NCI-H460 (cell line): ENCODE measurements around the gene STIM1. TPM values are rescaled to one million over a fixed set of nuclear protein-coding genes. Genes with fewer than 3 reads are reported as not detected.
A peak's percentile ranks its signal among the peaks of the same experiment; 100 is the strongest.

Experiments used
- DNase-seq: peaks from one replicate; pipeline ENCODE4 v3.0.0-alpha.2; 2016; ENCODE audit warnings: low read depth; ENCODE audit errors: extremely low read depth
- total RNA-seq: library from RNA; depleted of rRNA; stranded (reverse); fragments of >200 nt; shearing (Covaris generic); gene quantifications from 2 replicates; pipeline ENCODE4 v1.2.3, GENCODE V29; 2014

Gene STIM1
- total RNA-seq, 1 experiment from 2014 or later, result 11.4 TPM

GRCh38 chr11:3906166-3906565 is 50.7 kb downstream of the STIM1 start:
- no peak for DNase-seq

GRCh38 chr11:3907590-3907989 is 52.1 kb downstream of the STIM1 start:
- no peak for DNase-seq

GRCh38 chr11:3909901-3910300 is 54.4 kb downstream of the STIM1 start:
- DNase-seq, result no peak

- no peak for DNase-seq
Measured at GRCh38 chr11:3911908-3912505, 56.5 kb downstream of the STIM1 start.

- no peak for DNase-seq
Measured at GRCh38 chr11:3913921-3914320, 58.5 kb downstream of the STIM1 start.

GRCh38 chr11:3914805-3915204 is 59.3 kb downstream of the STIM1 start:
- no peak for DNase-seq

GRCh38 chr11:3916962-3917361 is 61.5 kb downstream of the STIM1 start:
- DNase-seq, result no peak

GRCh38 chr11:3920148-3920852 is 64.8 kb downstream of the STIM1 start:
- peak; percentile 18 for DNase-seq

- DNase-seq, result no peak
Measured at GRCh38 chr11:3922056-3922455, 66.6 kb downstream of the STIM1 start.

- no peak for DNase-seq
Measured at GRCh38 chr11:3925513-3925912, 70.0 kb downstream of the STIM1 start.

- no peak for DNase-seq
Measured at GRCh38 chr11:3926458-3927095, 71.1 kb downstream of the STIM1 start.

- no peak for DNase-seq
Measured at GRCh38 chr11:3927129-3927796, 71.8 kb downstream of the STIM1 start.

GRCh38 chr11:3929232-3929631 is 73.8 kb downstream of the STIM1 start:
- no peak for DNase-seq

- DNase-seq, result no peak
Measured at GRCh38 chr11:3929649-3930048, 74.2 kb downstream of the STIM1 start.

GRCh38 chr11:3932698-3933097 is 77.2 kb downstream of the STIM1 start:
- no peak for DNase-seq

GRCh38 chr11:3933165-3933628 is 77.7 kb downstream of the STIM1 start:
- DNase-seq, result no peak

GRCh38 chr11:3934658-3935057 is 79.2 kb downstream of the STIM1 start:
- no peak for DNase-seq

GRCh38 chr11:3936517-3936916 is 81.1 kb downstream of the STIM1 start:
- DNase-seq, result no peak

- no peak for DNase-seq
Measured at GRCh38 chr11:3939211-3939610, 83.7 kb downstream of the STIM1 start.

GRCh38 chr11:3939651-3940190 is 84.3 kb downstream of the STIM1 start:
- no peak for DNase-seq
